CD4-positive, alpha-beta T cell treated with Interleukin-15 for 4 hours (primary cell): ENCODE results near the gene LTF.
"Not testable (repeated sequence)": the region's sequence is repeated elsewhere in the genome, so short reads cannot be mapped to it uniquely, and the experiment has no call there.

Experiments used
- DNase-seq: peaks from one replicate; pipeline ENCODE4 v3.0.0-alpha.2; 2020; ENCODE audit warnings: low spot score

The LTF gene

GRCh38 chr3:46440531-46441294, 24.0 kb downstream of the LTF start:
- DNase-seq = peak; percentile 51

DNA sequence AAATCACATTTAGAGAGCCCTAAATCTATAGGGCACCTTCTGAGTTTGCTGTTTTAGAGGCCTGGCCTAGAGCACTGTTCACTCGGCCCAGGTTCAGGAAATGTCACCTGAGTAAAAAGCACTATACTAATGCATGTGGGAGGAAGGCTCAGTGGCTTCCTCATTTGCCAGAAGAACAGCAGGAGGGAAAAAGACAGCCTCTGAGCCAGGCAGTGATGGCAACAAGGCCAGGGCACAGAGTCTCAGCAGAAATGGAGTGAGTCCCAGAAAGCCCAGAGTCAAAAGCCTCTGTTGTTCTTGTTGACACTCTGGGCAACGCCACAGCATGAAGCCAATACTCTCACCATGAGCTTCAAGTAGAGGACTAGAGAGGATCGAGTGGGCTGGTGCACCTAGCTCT, 25.9 kb downstream of the LTF start:
- no peak for DNase-seq

GRCh38 chr3:46435081-46435726, 29.5 kb downstream of the LTF start:
- no peak for DNase-seq

DNA sequence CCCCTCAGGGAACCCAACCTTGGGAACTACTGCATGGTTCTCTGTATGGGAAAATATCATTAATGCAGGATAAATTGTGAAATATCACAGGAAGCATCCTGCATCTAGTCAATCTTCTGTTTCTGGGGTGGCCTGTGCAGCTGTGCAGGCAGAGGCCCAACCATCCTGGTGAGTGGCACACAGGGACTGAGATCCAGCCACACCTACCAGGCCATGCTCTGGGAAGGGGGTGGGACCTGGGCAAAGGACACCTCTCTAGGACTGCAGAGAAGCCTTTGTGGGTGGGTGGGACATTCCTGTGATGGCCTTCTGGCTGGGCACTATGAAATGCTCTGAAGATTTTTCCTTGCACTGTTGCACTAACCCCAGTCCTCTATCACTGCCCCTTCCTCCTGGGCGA, 30.9 kb downstream of the LTF start:
- no peak for DNase-seq

DNA sequence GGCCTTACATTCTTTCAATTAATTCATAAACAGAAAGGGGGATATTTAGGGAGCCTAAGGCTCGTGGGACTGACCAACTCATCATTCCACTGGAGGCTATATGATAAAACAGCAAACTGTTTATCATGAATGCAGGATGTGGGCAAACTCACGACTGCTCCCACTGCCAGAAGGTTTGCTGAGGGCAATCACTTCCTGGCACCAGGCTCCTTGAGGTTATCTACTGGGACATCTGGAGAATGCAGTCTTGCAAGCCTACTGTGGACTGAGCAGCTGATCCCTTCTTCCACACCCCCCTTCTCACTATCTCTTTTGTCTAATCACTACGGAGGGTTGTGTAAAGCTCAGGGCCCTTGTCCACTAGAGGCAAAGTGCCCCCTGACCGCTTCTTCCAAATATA, 31.6 kb downstream of the LTF start:
- not testable (repeated sequence) for DNase-seq

DNA sequence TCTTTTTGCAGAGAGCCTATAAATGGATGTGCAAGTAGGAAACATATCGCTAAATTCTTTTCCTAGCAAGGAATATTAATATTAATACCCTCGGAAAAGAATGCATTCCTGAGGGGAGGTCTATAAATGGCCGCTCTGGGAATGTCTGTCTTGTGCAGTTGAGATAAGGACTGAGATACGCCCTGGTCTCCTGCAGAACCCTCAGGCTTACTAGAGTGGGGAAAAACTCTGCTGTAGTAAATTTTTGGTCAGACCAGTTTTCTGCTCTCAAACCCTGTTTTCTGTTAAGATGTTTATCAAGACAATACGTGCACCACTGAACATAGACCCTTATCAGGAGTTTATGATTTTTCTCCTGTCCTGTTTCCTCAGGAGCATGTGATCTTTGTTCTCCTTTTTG, 32.8 kb downstream of the LTF start:
- DNase-seq = not testable (repeated sequence)

DNA sequence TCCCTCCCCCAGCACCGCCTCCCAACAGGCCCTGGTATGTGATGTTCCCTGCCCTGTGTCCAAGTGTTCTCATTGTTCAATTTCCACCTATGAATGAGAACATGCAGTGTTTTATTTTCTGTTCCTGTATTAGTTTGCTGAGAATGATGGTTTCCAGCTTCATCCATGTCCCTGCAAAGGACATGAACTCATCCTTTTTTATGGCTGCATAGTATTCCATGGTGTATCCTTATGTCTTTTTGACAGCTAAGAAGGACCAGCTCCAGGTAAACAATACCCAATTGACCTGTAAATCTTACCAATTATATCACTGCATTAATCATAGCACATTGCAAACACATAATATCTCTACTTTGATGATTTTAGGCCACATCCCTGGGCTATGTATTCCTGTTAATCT, 33.8 kb downstream of the LTF start:
- not testable (repeated sequence) for DNase-seq

DNA sequence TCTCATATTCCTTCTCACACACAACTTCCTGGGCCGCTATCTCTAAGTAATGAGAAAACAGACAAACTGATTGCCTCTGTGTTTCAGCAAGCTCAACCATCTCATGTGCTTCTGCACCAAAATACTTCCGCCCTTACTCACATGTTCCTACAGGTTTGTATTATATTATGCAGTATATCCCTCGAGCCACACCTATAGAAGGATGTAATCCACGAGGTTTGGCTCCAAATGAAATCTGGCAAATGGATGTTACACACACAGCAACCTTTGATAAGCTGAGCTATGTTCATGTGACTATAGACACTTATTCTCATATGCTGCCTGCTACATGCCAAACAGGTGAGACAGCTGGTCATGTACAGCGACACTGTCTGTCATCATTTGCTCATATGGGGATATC, 35.0 kb downstream of the LTF start:
- DNase-seq = no peak

- no peak for DNase-seq
Observed at GRCh38 chr3:46429250-46429649, 35.5 kb downstream of the LTF start.

DNA sequence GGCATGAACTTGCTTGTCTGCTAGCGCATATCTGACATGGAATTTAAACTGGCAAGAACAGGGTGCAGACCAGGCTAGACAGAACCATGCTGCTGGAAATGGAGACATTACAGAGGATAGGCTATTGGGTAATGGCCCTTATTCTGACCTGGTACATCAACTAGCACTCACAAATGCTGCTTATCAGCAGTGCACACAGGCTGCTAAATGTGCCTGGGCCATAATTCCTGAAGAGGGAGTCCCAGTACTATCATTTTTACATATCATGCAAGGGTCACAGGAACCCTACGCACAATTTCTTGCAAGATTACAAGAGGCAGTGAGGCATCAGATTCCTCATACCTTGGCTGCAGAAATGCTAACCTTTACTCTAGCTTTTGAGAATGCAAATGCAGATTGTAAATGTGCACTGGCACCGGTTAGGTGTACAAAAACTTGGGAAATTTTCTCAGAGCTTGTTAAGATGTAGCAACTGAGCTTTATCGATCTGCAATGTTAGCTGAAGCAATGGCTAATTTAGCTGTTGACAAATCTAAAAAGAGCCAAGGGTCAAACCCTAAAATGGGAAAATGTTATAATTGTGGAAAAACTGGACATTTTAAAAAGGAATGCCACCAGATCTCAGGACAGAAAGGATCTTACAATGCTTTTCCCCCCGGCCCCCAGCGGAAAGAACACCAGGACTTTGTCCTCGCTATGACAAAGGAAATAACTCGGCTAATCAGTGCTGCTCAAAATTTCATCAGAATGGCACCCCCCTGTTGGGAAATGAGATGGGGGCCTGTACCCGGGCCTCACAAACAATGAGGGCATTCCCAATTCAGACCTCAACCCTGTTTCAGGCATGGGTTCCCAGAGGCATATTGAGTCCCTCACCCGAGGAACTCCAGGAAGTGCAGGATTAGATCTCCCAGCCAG, 36.5 kb downstream of the LTF start:
- no peak for DNase-seq

- DNase-seq = not testable (repeated sequence)
Observed at GRCh38 chr3:46427404-46427803, 37.3 kb downstream of the LTF start.

- not testable (repeated sequence) for DNase-seq
Observed at GRCh38 chr3:46426476-46426875, 38.2 kb downstream of the LTF start.

DNA sequence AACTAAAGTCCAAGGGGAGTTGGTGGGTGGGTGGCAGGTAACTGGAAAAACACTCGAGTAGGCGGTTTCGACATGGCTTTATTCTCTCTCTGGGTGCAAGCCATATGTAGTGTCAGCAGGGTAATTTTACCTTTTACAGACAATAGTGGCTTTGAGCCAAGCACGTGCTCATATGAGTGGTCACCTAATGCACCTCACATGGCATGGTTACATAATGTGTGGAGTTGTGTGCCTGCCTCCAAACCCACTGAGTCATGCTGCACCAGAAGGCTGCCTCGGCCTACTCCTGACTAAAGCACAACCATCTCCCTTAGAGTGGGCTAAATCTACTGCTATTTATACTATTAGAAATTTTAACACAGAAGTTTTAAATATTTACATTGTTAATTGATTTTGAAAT, 41.1 kb downstream of the LTF start:
- no peak for DNase-seq

GRCh38 chr3:46422617-46423016, 42.1 kb downstream of the LTF start:
- DNase-seq = no peak

DNA sequence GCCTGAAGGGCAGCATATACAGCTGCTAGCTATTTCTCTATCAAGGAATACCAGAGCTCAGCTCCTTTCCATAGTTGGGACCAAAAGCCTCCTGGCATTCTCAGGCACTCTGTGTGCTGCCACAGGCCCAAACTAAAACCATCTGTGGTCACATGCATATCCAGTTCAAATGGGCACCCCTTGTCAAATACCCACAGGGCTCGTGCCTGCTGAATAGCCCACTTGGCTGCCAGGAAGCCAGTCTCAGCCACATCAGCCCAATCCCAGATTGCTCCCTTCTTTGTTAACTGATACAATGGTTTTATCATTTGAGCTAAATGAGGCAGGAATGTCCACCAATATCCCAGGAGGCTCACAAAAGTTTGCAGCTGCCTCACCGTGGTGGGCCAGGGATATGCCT, 43.8 kb downstream of the LTF start:
- no peak for DNase-seq

DNA sequence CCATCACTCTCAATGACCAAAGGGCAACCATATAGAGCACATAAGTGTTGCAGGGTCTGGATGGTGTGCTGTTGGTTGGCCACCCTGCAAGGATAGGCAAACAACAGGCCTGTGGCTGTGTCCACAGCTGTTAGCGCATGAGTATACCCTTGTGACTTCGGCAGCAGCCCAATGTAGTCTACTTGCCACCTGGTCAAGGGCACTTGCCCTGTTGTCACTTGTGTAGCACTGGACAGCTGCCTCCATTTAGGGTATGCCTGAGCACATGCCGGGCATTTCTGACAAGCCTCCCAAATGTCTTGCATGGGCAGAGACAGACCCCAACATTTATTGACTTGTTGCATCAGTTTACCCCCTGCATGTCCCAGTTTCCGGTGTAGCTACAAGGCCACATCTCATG, 44.9 kb downstream of the LTF start:
- no peak for DNase-seq

DNA sequence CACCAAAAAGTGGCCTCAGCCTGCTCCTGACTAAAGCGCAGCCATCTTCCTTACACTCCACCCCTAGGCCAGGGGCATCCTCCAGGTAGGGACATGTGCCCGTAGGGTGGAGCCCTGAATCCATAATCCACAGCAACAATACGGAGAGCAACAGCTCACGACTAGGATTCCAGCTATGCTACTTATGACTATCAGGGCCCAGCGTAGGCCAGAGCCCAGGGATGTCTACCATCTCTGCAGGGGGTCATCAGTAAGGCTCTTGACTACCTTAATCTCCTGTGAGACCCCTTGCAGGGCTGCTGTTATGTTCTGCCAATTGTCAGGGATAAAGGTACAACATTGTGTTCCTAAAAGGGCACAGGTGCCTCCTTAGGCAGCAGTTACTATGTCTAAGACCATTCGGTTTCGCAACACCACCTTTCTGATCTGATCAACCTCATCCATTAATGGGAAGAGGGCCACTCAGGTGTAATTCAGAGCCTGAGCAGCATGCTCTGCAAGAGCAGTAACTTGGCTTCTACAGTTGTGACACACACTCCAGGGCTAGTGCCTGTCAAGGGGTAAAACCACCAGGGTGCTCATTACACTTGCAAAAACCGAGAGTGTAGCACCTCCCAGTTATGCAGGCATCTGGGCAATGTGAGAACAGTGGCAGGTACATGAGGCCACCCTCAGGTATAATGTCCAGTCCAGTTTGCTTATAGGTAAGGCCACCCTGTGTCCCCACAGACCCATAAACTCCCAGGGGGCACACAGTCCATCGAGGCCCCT, 46.7 kb downstream of the LTF start:
- no peak for DNase-seq

GRCh38 chr3:46416811-46417510, 47.7 kb downstream of the LTF start:
- no peak for DNase-seq

DNA sequence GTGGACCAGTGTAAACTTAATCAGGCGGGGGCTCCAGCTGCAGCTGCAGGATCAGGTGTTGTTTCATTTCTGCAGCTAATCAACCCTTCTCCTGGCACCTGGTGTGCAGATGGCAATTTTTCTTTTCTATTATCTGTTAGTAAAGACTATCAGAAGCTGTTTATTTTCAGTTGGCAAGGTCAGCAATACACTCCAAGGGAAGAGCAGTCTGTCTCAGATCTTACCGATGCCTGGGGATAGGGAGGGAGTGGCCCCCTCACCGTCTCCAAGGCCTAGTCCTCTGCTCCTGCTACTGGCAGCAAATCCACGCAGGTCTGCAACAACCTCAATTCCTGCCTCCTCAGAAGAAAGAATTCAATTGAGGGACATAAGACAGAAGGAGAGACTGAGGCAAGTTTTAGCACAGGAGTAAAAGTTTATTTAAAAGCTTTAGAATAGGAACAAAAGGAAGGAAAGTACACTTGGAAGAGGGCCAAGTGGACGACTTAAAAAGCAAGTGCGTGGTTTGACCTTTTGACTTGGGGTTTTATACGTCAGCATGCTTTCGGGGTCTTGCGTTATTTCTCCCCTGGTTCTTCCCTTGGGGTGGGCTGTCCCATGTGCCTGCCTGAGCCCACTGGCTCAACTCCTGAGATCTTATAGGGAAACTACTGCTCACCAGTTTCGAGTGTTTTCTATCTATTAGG, 48.4 kb downstream of the LTF start:
- DNase-seq = no peak

DNA sequence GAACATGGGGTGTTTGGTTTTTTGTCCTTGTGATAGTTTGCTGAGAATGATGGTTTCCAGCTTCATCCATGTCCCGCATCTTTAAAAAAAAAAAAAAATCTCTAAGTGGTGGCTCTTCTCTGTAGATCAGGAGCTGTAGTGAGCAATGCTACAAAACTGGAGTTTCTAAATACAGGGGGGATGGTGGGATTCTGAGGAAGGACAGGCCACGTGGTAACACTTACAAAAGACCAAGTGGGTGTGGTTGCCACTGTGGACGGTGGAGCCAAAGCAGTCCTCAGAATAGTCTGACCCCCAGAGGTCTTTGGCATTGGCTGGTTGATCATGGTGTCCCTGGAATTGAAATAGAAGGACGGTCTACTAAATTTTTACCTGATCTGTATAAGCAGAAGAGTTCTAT, 50.0 kb downstream of the LTF start:
- no peak for DNase-seq

- no peak for DNase-seq
Observed at GRCh38 chr3:46413951-46414350, 50.8 kb downstream of the LTF start.
